MCF 10A (cell line): ENCODE measurements around the gene WDR48. TPM values are rescaled to one million over a fixed set of nuclear protein-coding genes. Genes with fewer than 3 reads are reported as not detected.

Experiments
- BruUV-seq: library from RNA; stranded (reverse); fragments of 400-500 nt; replicated peaks from 2 replicates; lab custom pipeline; 2021; lab: Mats Ljungman, UMichigan
- CTCF ChIA-PET: fragments of 300-600 bp; sonication (Branson Sonifier 250); formaldehyde crosslinking; extraction: SDS; loops from one replicate; lab custom pipeline; 2021; ENCODE audit warnings: antibody characterized with exemption, inconsistent platforms; lab: Yijun Ruan, JAX
- POLR2A ChIA-PET: fragments of 300-600, 350-650 bp; sonication (Branson Sonifier 250); formaldehyde crosslinking; extraction: SDS; loops from one replicate; lab custom pipeline; 2020; ENCODE audit warnings: antibody characterized with exemption, inconsistent platforms; lab: Yijun Ruan, JAX
- DNase-seq: peaks from one replicate; pipeline ENCODE4 v3.0.0-alpha.2; 2018; ENCODE audit not compliant: unreplicated experiment
- H3K27ac Mint-ChIP-seq: one replicate; pipeline ENCODE4 v1.8.0; 2022; ENCODE audit warnings: mild to moderate bottlenecking, low read depth, mixed read lengths; ENCODE audit not compliant: unreplicated experiment
- H3K27me3 Mint-ChIP-seq: one replicate; pipeline ENCODE4 v1.8.0; 2022; ENCODE audit warnings: mixed read lengths; ENCODE audit not compliant: insufficient read depth, unreplicated experiment
- H3K36me3 Mint-ChIP-seq: one replicate; pipeline ENCODE4 v1.8.0; 2022; ENCODE audit warnings: mild to moderate bottlenecking, moderate library complexity, mixed read lengths; ENCODE audit not compliant: insufficient read depth, unreplicated experiment
- H3K4me1 Mint-ChIP-seq: one replicate; pipeline ENCODE4 v1.8.0; 2022; ENCODE audit warnings: mixed read lengths; ENCODE audit not compliant: insufficient read depth, unreplicated experiment
- H3K4me3 Mint-ChIP-seq: one replicate; pipeline ENCODE4 v1.8.0; 2022; ENCODE audit warnings: mild to moderate bottlenecking, moderate library complexity, mixed read lengths; ENCODE audit not compliant: unreplicated experiment
- H3K9me3 Mint-ChIP-seq: one replicate; pipeline ENCODE4 v1.8.0; 2022; ENCODE audit warnings: mixed read lengths; ENCODE audit not compliant: unreplicated experiment
- intact Hi-C: fragments of 100-400 bp; cut with micrococcal nuclease; formaldehyde crosslinking; loops from 2 replicates; pipeline ENCODE4 v1.14.1; 2022
- total RNA-seq: library from RNA; stranded (reverse); gene quantifications from 2 replicates; pipeline ENCODE4 v1.2.3, GENCODE V29; 2022
- TF ChIP-seq, protein P1 (sequence below): fragments of 200-600 bp; IDR thresholded peaks from one replicate; pipeline ENCODE4 v1.8.0; 2022; ENCODE audit warnings: antibody characterized with exemption, mild to moderate bottlenecking; ENCODE audit not compliant: unreplicated experiment

Gene WDR48
- total RNA-seq, 1 experiment from 2014 or later: 26.0 TPM

DNA sequence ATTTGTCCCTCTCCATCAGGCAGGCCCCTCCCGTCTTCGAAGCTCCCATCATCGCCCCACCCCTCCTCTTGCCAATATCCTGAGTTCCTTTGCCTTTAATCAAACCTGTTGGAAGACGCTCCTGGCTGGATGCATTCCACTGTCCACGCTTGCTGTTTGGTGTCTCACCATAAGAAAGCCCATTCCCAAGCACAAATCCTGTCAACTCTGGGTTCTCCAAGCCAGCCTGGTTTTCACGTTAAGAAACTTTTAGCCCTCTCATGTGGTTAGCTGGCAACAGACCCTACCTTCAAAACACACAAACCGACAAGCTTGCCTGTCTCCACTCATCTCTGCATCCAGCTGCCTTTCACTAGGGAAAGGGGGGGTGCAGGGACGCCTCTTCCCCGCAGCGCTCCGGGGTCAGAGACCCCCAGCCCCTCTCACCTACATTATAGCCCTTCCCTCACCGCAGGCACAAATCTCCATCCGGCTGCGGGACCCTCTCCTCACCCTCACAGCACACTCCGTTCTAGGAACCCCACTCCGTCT is 54.5 kb downstream of the WDR48 start:
- Mint-ChIP-seq H3K4me1 (peaks cover 37% of the 10 kb centered on the region), H3K27ac (peak overlapping the region; percentile 94), H3K36me3 (no peaks in the 10 kb centered on the region), H3K9me3 (no peaks in the 10 kb centered on the region), H3K27me3 (no peaks in the 10 kb centered on the region), H3K4me3 (peak overlapping the region; percentile 94)
- POLR2A ChIA-PET: interaction anchor here (0.7 to 2.2 kb wide), 8 partner anchors 9 to 182 kb away, joined by 3 to 8 read pairs (median 5); no protein-coding TSS in a partner anchor
- intact Hi-C loops: loop anchor here (2.0 kb wide), 1 partner anchor 74 kb away; no protein-coding TSS in a partner anchor
- CTCF ChIA-PET: interaction anchor here (0.6 to 5.9 kb wide), 8 partner anchors 12 to 611 kb away, joined by 3 to 39 read pairs (median 6); partner anchors contain the start of gene EXOG
- BruUV-seq: no TSS peak
- no peak for DNase-seq
- TF ChIP-seq, protein P1, sequence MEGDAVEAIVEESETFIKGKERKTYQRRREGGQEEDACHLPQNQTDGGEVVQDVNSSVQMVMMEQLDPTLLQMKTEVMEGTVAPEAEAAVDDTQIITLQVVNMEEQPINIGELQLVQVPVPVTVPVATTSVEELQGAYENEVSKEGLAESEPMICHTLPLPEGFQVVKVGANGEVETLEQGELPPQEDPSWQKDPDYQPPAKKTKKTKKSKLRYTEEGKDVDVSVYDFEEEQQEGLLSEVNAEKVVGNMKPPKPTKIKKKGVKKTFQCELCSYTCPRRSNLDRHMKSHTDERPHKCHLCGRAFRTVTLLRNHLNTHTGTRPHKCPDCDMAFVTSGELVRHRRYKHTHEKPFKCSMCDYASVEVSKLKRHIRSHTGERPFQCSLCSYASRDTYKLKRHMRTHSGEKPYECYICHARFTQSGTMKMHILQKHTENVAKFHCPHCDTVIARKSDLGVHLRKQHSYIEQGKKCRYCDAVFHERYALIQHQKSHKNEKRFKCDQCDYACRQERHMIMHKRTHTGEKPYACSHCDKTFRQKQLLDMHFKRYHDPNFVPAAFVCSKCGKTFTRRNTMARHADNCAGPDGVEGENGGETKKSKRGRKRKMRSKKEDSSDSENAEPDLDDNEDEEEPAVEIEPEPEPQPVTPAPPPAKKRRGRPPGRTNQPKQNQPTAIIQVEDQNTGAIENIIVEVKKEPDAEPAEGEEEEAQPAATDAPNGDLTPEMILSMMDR: no peak

DNA sequence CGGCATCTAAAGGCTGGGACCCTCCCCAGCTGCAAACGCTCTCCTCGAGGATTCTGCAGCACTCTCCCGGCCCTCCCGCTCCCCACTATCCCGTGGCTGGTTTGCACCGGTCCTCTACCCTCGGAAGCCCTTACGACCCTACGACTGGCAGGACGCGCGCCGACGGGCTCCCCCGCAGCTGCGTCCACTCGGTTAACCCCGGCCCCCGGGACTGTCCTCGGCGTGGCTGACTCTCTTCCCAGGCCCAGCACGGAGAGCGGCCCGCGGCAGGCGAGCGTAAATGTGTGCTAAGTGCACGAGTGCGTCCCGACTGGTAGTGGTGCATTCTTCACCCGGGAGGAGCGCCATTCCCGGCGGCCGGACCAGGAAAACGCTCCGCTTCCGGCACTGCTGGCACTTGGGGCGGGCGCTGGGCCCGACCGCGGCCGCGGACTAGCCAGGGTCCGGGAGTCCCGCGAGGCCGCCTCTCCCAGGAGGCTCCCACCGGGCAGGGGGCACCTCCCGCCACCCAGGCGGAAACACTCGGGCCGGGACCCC is 55.1 kb downstream of the WDR48 start:
- intact Hi-C loops: loop anchor here (2.0 kb wide), 1 partner anchor 74 kb away; no protein-coding TSS in a partner anchor
- ChIA-PET POLR2A (interaction anchor here (0.9 to 2.2 kb wide), 11 partner anchors 9 to 185 kb away, joined by 3 to 9 read pairs (median 5); no protein-coding TSS in a partner anchor), CTCF (interaction anchor here (0.7 to 5.9 kb wide), 6 partner anchors 13 to 184 kb away, joined by 3 to 39 read pairs (median 10); no protein-coding TSS in a partner anchor)
- Mint-ChIP-seq H3K4me3 (peak overlapping the region; percentile 94), H3K36me3 (no peaks in the 10 kb centered on the region), H3K27me3 (no peaks in the 10 kb centered on the region), H3K4me1 (peaks cover 37% of the 10 kb centered on the region), H3K27ac (peak overlapping the region; percentile 94), H3K9me3 (no peaks in the 10 kb centered on the region)
- peak; percentile 48 for DNase-seq
- TF ChIP-seq, protein P1: no peak
- no TSS peak for BruUV-seq

DNA sequence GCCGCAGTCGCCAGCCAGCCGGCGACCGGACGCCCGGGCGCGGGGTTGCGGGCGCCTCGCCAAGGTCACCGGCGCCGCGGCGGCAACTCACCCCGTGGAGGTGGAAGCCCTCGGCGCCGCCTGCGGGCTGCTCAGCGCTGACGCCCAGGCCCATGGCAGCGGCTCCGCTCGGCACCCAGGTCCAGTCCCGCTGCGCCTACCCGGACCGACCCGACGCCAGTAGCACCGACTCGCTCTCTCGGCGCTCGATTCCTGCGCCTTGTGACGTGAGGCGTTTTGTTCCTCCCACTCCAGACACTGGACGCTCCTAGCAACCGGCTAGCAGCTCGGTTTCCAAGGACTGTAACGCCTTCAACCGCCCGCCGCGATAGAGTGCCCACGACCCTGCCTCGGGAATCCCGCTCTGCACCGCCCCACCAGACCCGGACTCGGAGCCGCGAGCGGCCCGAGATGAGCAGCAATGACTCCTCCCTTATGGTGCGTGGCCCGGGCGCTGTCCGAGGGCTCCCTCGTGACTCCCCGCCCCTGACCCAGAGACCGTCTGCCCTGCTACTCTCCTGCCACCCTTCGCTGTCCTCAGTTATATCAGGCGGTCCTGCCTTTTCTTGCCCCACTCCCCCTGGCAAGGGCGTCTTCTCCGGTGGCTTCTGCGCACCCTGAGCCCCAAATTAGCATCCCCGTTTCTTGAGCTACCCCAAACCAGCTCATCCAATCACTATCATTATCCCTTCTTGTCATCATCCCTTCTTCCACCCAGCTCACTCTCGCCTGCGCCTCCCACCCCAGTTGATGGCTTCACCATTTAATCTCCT is 55.8 kb downstream of the WDR48 start, which contains the start of the genes GORASP1 and TTC21A:
Gene GORASP1, minus strand, starts transcription at position 240 of the 812 bp plus-strand sequence. Its CDS starts 86 bp downstream, at position 154.
Gene TTC21A, plus strand, starts transcription at position 293 of the 812 bp plus-strand sequence. Its CDS starts 158 bp downstream, at position 451.
- POLR2A ChIA-PET: interaction anchor here (0.6 to 1.8 kb wide), 17 partner anchors 8 to 200 kb away, joined by 3 to 9 read pairs (median 5); no protein-coding TSS in a partner anchor
- intact Hi-C loops: loop anchor here (2.0 kb wide), 1 partner anchor 73 kb away; no protein-coding TSS in a partner anchor
- H3K27me3 Mint-ChIP-seq: no peaks in the 10 kb centered on the region
- no peaks in the 10 kb centered on the region for H3K36me3 Mint-ChIP-seq
- peak within 1 kb of the TSS; percentile 94 for H3K27ac Mint-ChIP-seq
- CTCF ChIA-PET: interaction anchor here (0.6 to 5.9 kb wide), 12 partner anchors 10 to 1440 kb away, joined by 3 to 39 read pairs (median 6); no protein-coding TSS in a partner anchor
- H3K4me3 Mint-ChIP-seq: peak within 1 kb of the TSS; percentile 94
- peaks cover 37% of the 10 kb centered on the region for H3K4me1 Mint-ChIP-seq
- no peaks in the 10 kb centered on the region for H3K9me3 Mint-ChIP-seq
- peak; percentile 84 for DNase-seq
- TF ChIP-seq, protein P1: no peak
- BruUV-seq: no TSS peak
